GM19025 (cell line): ENCODE results near the gene METRNL.
"Not testable (repeated sequence)": the region's sequence is repeated elsewhere in the genome, so short reads cannot be mapped to it uniquely, and the experiment has no call there.

ENCODE experiments used
- ATAC-seq: cut with Tn5 transposase; IDR thresholded peaks from one replicate; pipeline ENCODE4 v1.9.1; 2021; ENCODE audit warnings: mild to moderate bottlenecking, low read depth, moderate library complexity; ENCODE audit not compliant: unreplicated experiment

METRNL gene

GRCh38 chr17:83079352-83079747 is at the start of gene METRNL:
METRNL (plus strand) TSS chr17:83079609; CDS start chr17:83079816, 207 bp downstream.
- no peak for ATAC-seq

- no peak for ATAC-seq
These were observed 49.0 kb upstream of the METRNL start for GRCh38 chr17:83030432-83030831.

GRCh38 chr17:83031321-83031945 is 48.0 kb upstream of the METRNL start:
- no peak for ATAC-seq

GRCh38 chr17:83031946-83032451 is 47.4 kb upstream of the METRNL start:
- ATAC-seq: not testable (repeated sequence)

GRCh38 chr17:83032781-83033180 is 46.6 kb upstream of the METRNL start:
- no peak for ATAC-seq

GRCh38 chr17:83034525-83034924 is 44.9 kb upstream of the METRNL start:
- no peak for ATAC-seq

- no peak for ATAC-seq
These were observed 43.7 kb upstream of the METRNL start for GRCh38 chr17:83035722-83036121.

GRCh38 chr17:83036193-83036592 is 43.2 kb upstream of the METRNL start:
- ATAC-seq: no peak

GRCh38 chr17:83036666-83037065 is 42.7 kb upstream of the METRNL start:
- no peak for ATAC-seq

- no peak for ATAC-seq
These were observed 42.1 kb upstream of the METRNL start for GRCh38 chr17:83037084-83037873.

GRCh38 chr17:83037874-83038165 is 41.6 kb upstream of the METRNL start:
- ATAC-seq: no peak

- not testable (repeated sequence) for ATAC-seq
These were observed 40.4 kb upstream of the METRNL start for GRCh38 chr17:83038983-83039382.

GRCh38 chr17:83041305-83041704 is 38.1 kb upstream of the METRNL start:
- ATAC-seq: no peak

- no peak for ATAC-seq
These were observed 36.8 kb upstream of the METRNL start for GRCh38 chr17:83042522-83043158.

- not testable (repeated sequence) for ATAC-seq
These were observed 34.9 kb upstream of the METRNL start for GRCh38 chr17:83044479-83044878.

- no peak for ATAC-seq
These were observed 32.8 kb upstream of the METRNL start for GRCh38 chr17:83046448-83047181.

- no peak for ATAC-seq
These were observed 32.3 kb upstream of the METRNL start for GRCh38 chr17:83047182-83047478.

GRCh38 chr17:83047818-83048475 is 31.5 kb upstream of the METRNL start:
- ATAC-seq: not testable (repeated sequence)

- no peak for ATAC-seq
These were observed 28.6 kb upstream of the METRNL start for GRCh38 chr17:83050651-83051395.
